IMR-90 (cell line): ENCODE results near the gene NEO1. TPM values are rescaled to one million over a fixed set of nuclear protein-coding genes. Genes with fewer than 3 reads are reported as not detected.
"Not testable (repeated sequence)": the region's sequence is repeated elsewhere in the genome, so short reads cannot be mapped to it uniquely, and the experiment has no call there.

Experiments used
- ATAC-seq: fragments of 200-7000 bp; cut with Tn5 transposase; 2 replicates; pipeline ENCODE4 v1.9.1; 2020; ENCODE audit warnings: low read depth, mild to moderate bottlenecking, moderate library complexity
- BruUV-seq: library from RNA; stranded (reverse); fragments of 400-500 nt; replicated peaks from 2 replicates; lab custom pipeline; 2021; lab: Mats Ljungman, UMichigan
- CTCF ChIA-PET: fragments of 300-600 bp; formaldehyde crosslinking; extraction: SDS; loops from one replicate; lab custom pipeline; 2021; ENCODE audit warnings: antibody characterized with exemption; lab: Yijun Ruan, JAX
- POLR2A ChIA-PET: fragments of 300-600 bp; sonication (Branson Sonifier 250); formaldehyde crosslinking; loops from one replicate; lab custom pipeline; 2022; ENCODE audit warnings: antibody characterized with exemption; ENCODE audit not compliant: unreplicated experiment; lab: Charles Lee
- DNase-seq: peaks from one replicate; pipeline ENCODE4 v3.0.0; 2013
- H2AFZ ChIP-seq: replicated peaks from 2 replicates; pipeline ENCODE3; 2013; ENCODE audit warnings: low read length, mild to moderate bottlenecking; ENCODE audit not compliant: poor library complexity
- H2AK5ac ChIP-seq: 2 replicates; pipeline ENCODE4 v1.6.1; 2013; ENCODE audit warnings: low read depth, low read length, inconsistent platforms
- H2AK9ac ChIP-seq: replicated peaks from 2 replicates; pipeline ENCODE3; 2013; ENCODE audit warnings: mild to moderate bottlenecking, low read depth, low read length, moderate library complexity; ENCODE audit not compliant: poor library complexity
- H2BK120ac ChIP-seq: 2 replicates; pipeline ENCODE4 v1.6.1; 2013; ENCODE audit warnings: low read depth, low read length, inconsistent platforms
- H2BK15ac ChIP-seq: 3 replicates; pipeline ENCODE4 v1.6.1; 2013; ENCODE audit warnings: low read depth, low read length, inconsistent platforms
- H2BK20ac ChIP-seq: 2 replicates; pipeline ENCODE4 v1.6.1; 2013; ENCODE audit warnings: low read depth, mild to moderate bottlenecking, inconsistent platforms, low read length, moderate library complexity
- H2BK5ac ChIP-seq: 2 replicates; pipeline ENCODE4 v1.6.1; 2013; ENCODE audit warnings: mild to moderate bottlenecking, low read depth, low read length, inconsistent platforms; ENCODE audit not compliant: poor library complexity, severe bottlenecking
- H3K14ac ChIP-seq: replicated peaks from 2 replicates; pipeline ENCODE4 v1.6.1; 2013; ENCODE audit warnings: low read depth, low read length, inconsistent platforms
- H3K18ac ChIP-seq: 2 replicates; pipeline ENCODE4 v1.6.1; 2013; ENCODE audit warnings: low read depth, low read length, control low read depth
- H3K23ac ChIP-seq: 2 replicates; pipeline ENCODE4 v1.6.1; 2013; ENCODE audit warnings: low read depth, low read length, inconsistent platforms
- H3K27ac ChIP-seq: 2 replicates; pipeline ENCODE4 v1.5.1; 2013; ENCODE audit warnings: mild to moderate bottlenecking, control low read depth, low read length; ENCODE audit not compliant: insufficient read depth
- H3K27me3 ChIP-seq: 2 replicates; pipeline ENCODE4 v1.6.1; 2013; ENCODE audit warnings: low read length; ENCODE audit not compliant: control insufficient read depth, insufficient read depth
- H3K36me3 ChIP-seq: 2 replicates; pipeline ENCODE4 v1.6.1; 2013; ENCODE audit warnings: low read length, mixed read lengths; ENCODE audit not compliant: control insufficient read depth, insufficient read depth
- H3K4ac ChIP-seq: 2 replicates; pipeline ENCODE4 v1.6.1; 2013; ENCODE audit warnings: low read depth, low read length, inconsistent platforms
- H3K4me1 ChIP-seq: 2 replicates; pipeline ENCODE4 v1.6.1; 2013; ENCODE audit warnings: low read length, mixed read lengths; ENCODE audit not compliant: control insufficient read depth, insufficient read depth
- H3K4me2 ChIP-seq: 2 replicates; pipeline ENCODE4 v1.6.1; 2013; ENCODE audit warnings: low read depth, mild to moderate bottlenecking, control low read depth, low read length, moderate library complexity
- H3K4me3 ChIP-seq: 2 replicates; pipeline ENCODE4 v1.5.1; 2013; ENCODE audit warnings: low read depth, mild to moderate bottlenecking, control low read depth, low read length, moderate library complexity; ENCODE audit not compliant: insufficient read depth
- H3K56ac ChIP-seq: 2 replicates; pipeline ENCODE4 v1.6.1; 2013; ENCODE audit warnings: low read length, inconsistent platforms; ENCODE audit not compliant: insufficient read depth; ENCODE audit errors: extremely low read depth
- H3K79me1 ChIP-seq, 2 experiments: 2 replicates each; pipeline ENCODE4 v1.6.1; 2013; ENCODE audit warnings: low read length in 2 of 2, inconsistent platforms in 1 of 2, low read depth in 1 of 2
- H3K9ac ChIP-seq: 2 replicates; pipeline ENCODE4 v1.6.1; 2013; ENCODE audit warnings: low read depth, low read length, control low read depth
- H3K9me1 ChIP-seq: 2 replicates; pipeline ENCODE4 v1.6.1; 2013; ENCODE audit warnings: low read length, inconsistent platforms; ENCODE audit not compliant: insufficient read depth
- H3K9me3 ChIP-seq: 2 replicates; pipeline ENCODE4 v1.6.1; 2013; ENCODE audit warnings: low read length; ENCODE audit not compliant: control insufficient read depth, insufficient read depth
- H4K20me1 ChIP-seq: 2 replicates; pipeline ENCODE4 v1.6.1; 2013; ENCODE audit warnings: low read length, inconsistent platforms; ENCODE audit not compliant: insufficient read depth
- H4K5ac ChIP-seq: 2 replicates; pipeline ENCODE4 v1.6.1; 2013; ENCODE audit warnings: mild to moderate bottlenecking, low read depth, low read length, control low read depth
- H4K8ac ChIP-seq, 2 experiments: 2 replicates each; pipeline ENCODE4 v1.6.1; 2013; ENCODE audit warnings: low read depth in 2 of 2, low read length in 2 of 2, control low read depth in 1 of 2, inconsistent platforms in 1 of 2
- H4K91ac ChIP-seq: 2 replicates; pipeline ENCODE4 v1.6.1; 2013; ENCODE audit warnings: low read depth, low read length, inconsistent platforms; ENCODE audit not compliant: insufficient read depth
- BHLHE40 ChIP-seq: fragments of 150-350 bp; IDR thresholded peaks from 2 replicates; pipeline ENCODE4 v1.6.1; 2016; ENCODE audit warnings: mild to moderate bottlenecking, low read depth, low read length
- CEBPB ChIP-seq: IDR thresholded peaks from 2 replicates; pipeline ENCODE4 v1.6.1; 2012; ENCODE audit warnings: low read depth, low read length, improper control_type of control experiment
- CHD1 ChIP-seq: IDR thresholded peaks from 2 replicates; pipeline ENCODE4 v1.6.1; 2012; ENCODE audit warnings: low read depth, low read length, improper control_type of control experiment
- MXI1 ChIP-seq: IDR thresholded peaks from 2 replicates; pipeline ENCODE4 v1.6.1; 2012; ENCODE audit warnings: low read depth, mild to moderate bottlenecking, low read length, moderate library complexity, borderline replicate concordance
- WGBS, 2 experiments: methylation state at CpG; one replicate each; pipeline versions ENCODE4 v1.1.5 to v1.1.7; 2013; ENCODE audit warnings: missing lambda C conversion rate in 2 of 2; ENCODE audit not compliant: insufficient read length in 1 of 2; ENCODE audit errors: extremely low coverage in 2 of 2; 5-methylcytosine and 5-hydroxymethylcytosine counted together
- dilution Hi-C: fragments of 300-500 bp; cut with HindIII; formaldehyde crosslinking; loops from one replicate; pipeline ENCODE4 v1.14.3; 2018; ENCODE audit warnings: low sequenced_read_pairs; ENCODE audit not compliant: unreplicated experiment
- in situ Hi-C: fragments of 300-500 bp; cut with MboI; formaldehyde crosslinking; loops from 3 replicates; pipeline ENCODE4 v1.14.3; 2019; ENCODE audit warnings: low sequenced_read_pairs, inconsistent platforms, mixed read lengths
- intact Hi-C: fragments of 100-400 bp; cut with micrococcal nuclease; formaldehyde crosslinking; loops from 2 replicates; pipeline ENCODE4 v1.10.0; 2022
- polyA plus RNA-seq, 3 experiments: library from polyadenylated mRNA; depleted of rRNA; stranded (reverse); fragments of >200 nt; gene quantifications; 2 replicates each; pipeline ENCODE4 v1.2.3, GENCODE V29; 2012; ENCODE audit warnings: low replicate concordance in 1 of 3
- total RNA-seq: library from RNA; depleted of rRNA; stranded (reverse); fragments of >200 nt; gene quantifications from 2 replicates; pipeline ENCODE4 v1.2.3, GENCODE V29; 2012

Gene NEO1
- total and polyA plus RNA-seq, 2 of the 4 experiments (the other 2 are of a cell fraction) = 16.3 to 18.5 TPM

DNA sequence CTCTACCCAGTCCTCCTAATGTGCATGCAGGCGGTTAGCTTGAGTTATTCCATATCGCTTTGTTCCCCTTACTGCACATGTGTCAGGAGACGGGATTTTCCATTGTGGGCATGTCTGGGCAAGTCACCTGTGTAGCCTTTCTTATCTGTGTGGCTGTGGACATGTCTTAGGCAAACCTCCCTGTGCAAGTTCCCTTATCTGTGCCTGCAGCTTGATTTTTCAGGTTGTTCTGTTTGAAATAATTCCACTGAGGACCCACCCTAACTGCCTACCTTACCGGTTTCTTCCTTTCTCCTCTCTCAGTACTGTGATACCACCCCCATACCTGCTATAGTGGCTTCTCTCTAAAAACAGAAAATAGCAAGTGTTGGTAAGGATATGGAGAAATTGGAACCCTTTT lies 113.6 kb downstream of the NEO1 start:
- ChIA-PET CTCF (no interaction called here), POLR2A (no interaction called here)

DNA sequence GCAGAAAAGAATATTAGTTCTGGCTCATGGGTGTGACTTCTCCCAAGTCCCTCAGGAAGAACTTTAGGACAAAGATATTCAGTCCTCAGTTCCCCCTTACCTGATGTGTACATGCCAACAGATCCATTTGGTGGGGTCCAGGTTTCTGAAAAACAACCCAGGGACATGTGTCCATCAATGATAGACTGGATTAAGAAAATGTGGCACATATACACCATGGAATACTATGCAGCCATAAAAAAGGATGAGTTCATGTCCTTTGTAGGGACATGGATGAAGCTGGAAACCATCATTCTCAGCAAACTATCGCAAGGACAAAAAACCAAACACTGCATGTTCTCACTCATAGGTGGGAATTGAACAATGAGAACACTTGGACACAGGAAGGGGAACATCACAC lies 114.4 kb downstream of the NEO1 start:
- BruUV-seq, H2BK20ac ChIP-seq, H3K9me3 ChIP-seq, POLR2A ChIA-PET, H3K56ac ChIP-seq, H2BK5ac ChIP-seq, H3K18ac ChIP-seq, in situ Hi-C loops, H2BK15ac ChIP-seq, H3K4me3 ChIP-seq, H3K4ac ChIP-seq, H3K27ac ChIP-seq, CTCF ChIA-PET, H3K79me1 ChIP-seq, H3K23ac ChIP-seq, H3K4me1 ChIP-seq, H3K14ac ChIP-seq, H4K5ac ChIP-seq, H3K9ac ChIP-seq, DNase-seq, H4K91ac ChIP-seq, H3K27me3 ChIP-seq, H4K8ac ChIP-seq, intact Hi-C loops, H2AFZ ChIP-seq, H3K36me3 ChIP-seq, H2BK120ac ChIP-seq, ATAC-seq, H3K9me1 ChIP-seq, H3K4me2 ChIP-seq, dilution Hi-C loops, H4K20me1 ChIP-seq, H2AK5ac ChIP-seq, H2AK9ac ChIP-seq: not testable (repeated sequence)
- no CpG with 5 or more reads among the region's 1 CpG for WGBS, 2 experiments

More for the DNA sequence above, 113.6 kb downstream of the NEO1 start:
- Histone ChIP-seq H3K9me3 (peaks cover 3% of the 10 kb centered on the region; the same call in 1 of the 2 replicates), H3K56ac (no peak overlapping the region), H3K4me2 (no peak overlapping the region), H4K20me1 (no peaks in the 10 kb centered on the region), H2AK5ac (no peak overlapping the region), H3K4me1 (no peaks in the 10 kb centered on the region), H2AK9ac (no peak overlapping the region), H4K5ac (no peak overlapping the region; the same call in 1 of the 2 replicates), H3K4ac (no peak overlapping the region; the same call in 1 of the 2 replicates), H3K18ac (peak overlapping the region; percentile 68; the same call in 1 of the 2 replicates), H3K27me3 (no peaks in the 10 kb centered on the region), H4K8ac (0 out of 4 replicates have a peak overlapping the region, but pooled peaks of 1 of the 2 experiments have one; percentile 56), H3K36me3 (no peaks in the 10 kb centered on the region), H2BK5ac (peak overlapping the region; percentile 67), H3K9me1 (no peaks in the 10 kb centered on the region), H3K4me3 (no peak overlapping the region), H2BK15ac (no peak overlapping the region), H2BK120ac (peak overlapping the region; percentile 53; the same call in 1 of the 2 replicates), H3K9ac (no peak overlapping the region), H3K14ac (no peak overlapping the region), H3K79me1 (no peaks in the 10 kb centered on the region), H4K91ac (0 out of 2 replicates have a peak overlapping the region, but pooled peaks have one; percentile 21), H2AFZ (no peak overlapping the region), H3K27ac (no peak overlapping the region; the same call in 1 of the 2 replicates), H3K23ac (no peak overlapping the region), H2BK20ac (no peak overlapping the region; the same call in 1 of the 2 replicates)
- ATAC-seq (no peak), DNase-seq (no peak)
- dilution Hi-C loops (no loop called here), intact Hi-C loops (no loop called here), in situ Hi-C loops (no loop called here)
- no TSS peak for BruUV-seq
- TF ChIP-seq MXI1 (no peak), BHLHE40 (no peak), CHD1 (no peak), CEBPB (no peak)
- WGBS, 2 experiments = no CpG with 5 or more reads among the region's 4 CpGs
